H1 (cell line): ENCODE data around the gene RUSC2. TPM values are rescaled to one million over a fixed set of nuclear protein-coding genes. Genes with fewer than 3 reads are reported as not detected.

Source experiments
- CTCF ChIA-PET: fragments of 300-600 bp; sonication (Branson Sonifier 250); formaldehyde crosslinking; loops from one replicate; lab custom pipeline; 2021; ENCODE audit not compliant: partially characterized antibody; lab: Charles Lee
- POLR2A ChIA-PET: fragments of 300-600 bp; sonication (Branson Sonifier 250); formaldehyde crosslinking; loops from one replicate; lab custom pipeline; 2021; ENCODE audit warnings: inconsistent platforms; ENCODE audit not compliant: partially characterized antibody; lab: Charles Lee
- DNase-seq, 2 experiments: peaks; one replicate each; pipeline versions ENCODE4 v3.0.0 to v3.0.0-alpha.2; 2010 to 2022; ENCODE audit warnings: low spot score in 2 of 2, low read depth in 1 of 2, mixed read lengths in 1 of 2
- FAIRE-seq: peaks from 2 replicates; lab custom pipeline; 2011; peaks lifted over from hg19 to GRCh38; lab: Jason Lieb, UNC
- H2AFZ ChIP-seq: 2 replicates; pipeline ENCODE4 v1.8.1; 2012; ENCODE audit warnings: low read length, inconsistent platforms
- H2AK5ac ChIP-seq: 2 replicates; pipeline ENCODE4 v1.6.1; 2013; ENCODE audit warnings: low read depth, low read length
- H2BK120ac ChIP-seq: replicated peaks from 2 replicates; pipeline ENCODE3; 2013; ENCODE audit warnings: low read depth, low read length, inconsistent platforms
- H2BK12ac ChIP-seq: 2 replicates; pipeline ENCODE4 v1.6.1; 2013; ENCODE audit warnings: low read depth, low read length
- H2BK15ac ChIP-seq: 2 replicates; pipeline ENCODE4 v1.6.1; 2013; ENCODE audit warnings: low read length
- H2BK20ac ChIP-seq: 2 replicates; pipeline ENCODE4 v1.6.1; 2013; ENCODE audit warnings: low read length
- H2BK5ac ChIP-seq: 2 replicates; pipeline ENCODE4 v1.6.1; 2013; ENCODE audit warnings: low read depth, low read length
- H3K14ac ChIP-seq: 2 replicates; pipeline ENCODE4 v1.6.1; 2013; ENCODE audit warnings: inconsistent platforms; ENCODE audit not compliant: insufficient read length
- H3K18ac ChIP-seq: 2 replicates; pipeline ENCODE4 v1.6.1; 2013; ENCODE audit warnings: low read length; ENCODE audit errors: extremely low read depth
- H3K23ac ChIP-seq: 2 replicates; pipeline ENCODE4 v1.6.1; 2013; ENCODE audit warnings: inconsistent platforms; ENCODE audit not compliant: insufficient read length
- H3K23me2 ChIP-seq: 2 replicates; pipeline ENCODE4 v1.6.1; 2013; ENCODE audit warnings: low read depth, low read length
- H3K27ac ChIP-seq: 2 replicates; pipeline ENCODE4 v1.6.1; 2011; ENCODE audit warnings: low read depth, low read length, inconsistent platforms
- H3K27me3 ChIP-seq, 4 experiments: replicated peaks in 1 of 4; 1 replicate in 1 of 4; 2 replicates in 3 of 4; pipeline versions ENCODE4 v1.6.1 to v1.8.1; 2011 to 2013; ENCODE audit warnings: low read length in 3 of 4, mild to moderate bottlenecking in 3 of 4, inconsistent platforms in 2 of 4, mixed read lengths in 2 of 4, moderate library complexity in 1 of 4; ENCODE audit not compliant: control insufficient read depth in 3 of 4, insufficient read depth in 3 of 4; ENCODE audit errors: extremely low read depth in 1 of 4
- H3K36me3 ChIP-seq, 4 experiments: 2 replicates each; pipeline versions ENCODE4 v1.6.1 to v1.8.1; 2011 to 2013; ENCODE audit warnings: mild to moderate bottlenecking in 4 of 4, low read length in 3 of 4, moderate library complexity in 2 of 4, control low read depth in 1 of 4, inconsistent platforms in 1 of 4; ENCODE audit not compliant: insufficient read depth in 4 of 4, control insufficient read depth in 2 of 4
- H3K4ac ChIP-seq: replicated peaks from 2 replicates; pipeline ENCODE3; 2013; ENCODE audit warnings: low read length, low read depth, mixed read lengths, inconsistent platforms; ENCODE audit not compliant: insufficient read length
- H3K4me1 ChIP-seq, 4 experiments: replicated peaks in 1 of 4; 1 replicate in 1 of 4; 2 replicates in 3 of 4; pipeline versions ENCODE4 v1.6.1 to v1.8.1; 2011 to 2013; ENCODE audit warnings: low read length in 3 of 4, inconsistent platforms in 2 of 4, mixed read lengths in 1 of 4; ENCODE audit not compliant: insufficient read depth in 4 of 4, control insufficient read depth in 3 of 4
- H3K4me2 ChIP-seq, 2 experiments: 2 replicates each; pipeline versions ENCODE4 v1.6.1 to v1.8.1; 2011 to 2013; ENCODE audit warnings: low read depth in 2 of 2, low read length in 2 of 2, control low read depth in 1 of 2, inconsistent platforms in 1 of 2, mild to moderate bottlenecking in 1 of 2; ENCODE audit not compliant: insufficient read depth in 1 of 2
- H3K4me3 ChIP-seq, 4 experiments: fragments of 200-600, 300-600 bp in 1 of 4; sonication (generic), shearing (Covaris generic), sonication (Bioruptor Twin) in 1 of 4; 2 replicates each; pipeline versions ENCODE4 v1.5.1 to v1.8.1; 2011 to 2016; ENCODE audit warnings: low read length in 4 of 4, low read depth in 3 of 4, control low read depth in 2 of 4, inconsistent platforms in 2 of 4, mild to moderate bottlenecking in 2 of 4, mixed read lengths in 1 of 4, moderate library complexity in 1 of 4; ENCODE audit not compliant: insufficient read depth in 2 of 4; ENCODE audit errors: extremely low read depth in 1 of 4
- H3K56ac ChIP-seq: replicated peaks from 2 replicates; pipeline ENCODE3; 2013; ENCODE audit warnings: low read depth, mild to moderate bottlenecking, mixed read lengths, low read length, inconsistent platforms; ENCODE audit not compliant: insufficient read length
- H3K79me1 ChIP-seq: 2 replicates; pipeline ENCODE4 v1.6.1; 2013; ENCODE audit warnings: low read depth, low read length, control low read depth
- H3K79me2 ChIP-seq, 2 experiments: 2 replicates each; pipeline versions ENCODE4 v1.6.1 to v1.8.1; 2012 to 2013; ENCODE audit warnings: low read length in 2 of 2, mild to moderate bottlenecking in 2 of 2, inconsistent platforms in 1 of 2; ENCODE audit not compliant: insufficient read depth in 2 of 2, control insufficient read depth in 1 of 2
- H3K9ac ChIP-seq, 4 experiments: replicated peaks in 1 of 4; 1 replicate in 1 of 4; 2 replicates in 3 of 4; pipeline versions ENCODE4 v1.6.1 to v1.8.1; 2011 to 2013; ENCODE audit warnings: low read depth in 3 of 4, low read length in 3 of 4, control low read depth in 2 of 4, mild to moderate bottlenecking in 2 of 4, moderate library complexity in 2 of 4, inconsistent platforms in 1 of 4; ENCODE audit errors: extremely low read depth in 1 of 4
- H3K9me3 ChIP-seq, 2 experiments: 2 replicates each; pipeline versions ENCODE4 v1.6.1 to v1.8.1; 2012 to 2013; ENCODE audit warnings: mild to moderate bottlenecking in 2 of 2, moderate library complexity in 2 of 2, control low read depth in 1 of 2, inconsistent platforms in 1 of 2, low read depth in 1 of 2, low read length in 1 of 2, mixed read lengths in 1 of 2; ENCODE audit not compliant: insufficient read depth in 2 of 2
- H4K20me1 ChIP-seq, 2 experiments: replicated peaks in 1 of 2; 2 replicates each; pipeline versions ENCODE3 to v1.8.1; 2011 to 2013; ENCODE audit warnings: inconsistent platforms in 2 of 2, low read length in 2 of 2, mild to moderate bottlenecking in 1 of 2; ENCODE audit not compliant: insufficient read depth in 2 of 2, control insufficient read depth in 1 of 2
- H4K5ac ChIP-seq: 2 replicates; pipeline ENCODE4 v1.6.1; 2013; ENCODE audit warnings: low read length, low read depth, mixed read lengths, inconsistent platforms; ENCODE audit not compliant: insufficient read length
- H4K8ac ChIP-seq: 2 replicates; pipeline ENCODE4 v1.8.0; 2013; ENCODE audit warnings: mild to moderate bottlenecking, moderate library complexity, low read length, inconsistent platforms; ENCODE audit not compliant: insufficient read depth; ENCODE audit errors: extremely low read depth
- H4K91ac ChIP-seq: replicated peaks from 2 replicates; pipeline ENCODE3; 2013; ENCODE audit warnings: low read length, mixed read lengths, inconsistent platforms; ENCODE audit not compliant: insufficient read length
- BACH1 ChIP-seq: IDR thresholded peaks from 2 replicates; pipeline ENCODE4 v1.6.1; 2012; ENCODE audit warnings: low read length, improper control_type of control experiment
- GABPA ChIP-seq: IDR thresholded peaks from 2 replicates; pipeline ENCODE4 v1.6.1; 2011; ENCODE audit warnings: mild to moderate bottlenecking, low read length, moderate library complexity, borderline replicate concordance; ENCODE audit not compliant: insufficient read depth
- KDM4A ChIP-seq: IDR thresholded peaks from one replicate; pipeline ENCODE4 v1.7.1; 2012; ENCODE audit warnings: low read depth, mild to moderate bottlenecking, moderate library complexity, low read length, inconsistent platforms; ENCODE audit not compliant: severe bottlenecking
- MAFK ChIP-seq: IDR thresholded peaks from 2 replicates; pipeline ENCODE4 v1.6.1; 2012; ENCODE audit warnings: low read depth, mild to moderate bottlenecking, improper control_type of control experiment, low read length
- RAD21 ChIP-seq, 2 experiments: IDR thresholded peaks in 1 of 2; conservative IDR thresholded peaks in 1 of 2; 2 replicates each; pipeline ENCODE4 v1.6.1; 2011; ENCODE audit warnings: low read depth in 2 of 2, low read length in 2 of 2, improper control_type of control experiment in 1 of 2, inconsistent platforms in 1 of 2, mild to moderate bottlenecking in 1 of 2, moderate library complexity in 1 of 2
- TCF12 ChIP-seq: IDR thresholded peaks from 2 replicates; pipeline ENCODE4 v1.6.1; 2011; ENCODE audit warnings: low read depth, mild to moderate bottlenecking, low read length
- WGBS, 2 experiments: shearing (Covaris generic) in 1 of 2; methylation state at CpG; one replicate each; pipeline versions ENCODE4 v1.1.6 to v1.1.7; 2013 to 2015; ENCODE audit warnings: low lambda C conversion rate in 2 of 2, mixed read lengths in 2 of 2, inconsistent platforms in 1 of 2, low coverage in 1 of 2, missing lambda C conversion rate in 1 of 2; ENCODE audit not compliant: insufficient replicate concordance in 2 of 2, insufficient coverage in 1 of 2, insufficient read length in 1 of 2; ENCODE audit errors: extremely low coverage in 1 of 2, missing lambda C conversion rate in 1 of 2; 5-methylcytosine and 5-hydroxymethylcytosine counted together
- polyA plus RNA-seq, 7 experiments: library from polyadenylated mRNA; depleted of rRNA in 3 of 7; stranded (reverse) in 5 of 7; unstranded in 2 of 7; fragments of >200 nt in 5 of 7; fragments of 200-250 nt in 2 of 7; gene quantifications; 1 replicate in 5 of 7; 2 replicates in 1 of 7; 4 replicates in 1 of 7; pipeline versions ENCODE4 v1.2.1 to v1.2.3, GENCODE V29; 2011 to 2013; ENCODE audit warnings: missing spikeins in 2 of 7, mixed read lengths in 2 of 7
- total RNA-seq: library from RNA; stranded (reverse); fragmentation: NEBNext Ultra II Directional; extraction: Animal tissue kit (Norgen Biotek cat#: 25700); gene quantifications from 2 replicates; pipeline ENCODE4 v1.2.1, GENCODE V29; 2021

The RUSC2 gene
- total and polyA plus RNA-seq, 2 of the 8 experiments (the other 6 are each of a cell fraction or from before 2014, with no cell fraction given) = 4.2 to 7.9 TPM

DNA sequence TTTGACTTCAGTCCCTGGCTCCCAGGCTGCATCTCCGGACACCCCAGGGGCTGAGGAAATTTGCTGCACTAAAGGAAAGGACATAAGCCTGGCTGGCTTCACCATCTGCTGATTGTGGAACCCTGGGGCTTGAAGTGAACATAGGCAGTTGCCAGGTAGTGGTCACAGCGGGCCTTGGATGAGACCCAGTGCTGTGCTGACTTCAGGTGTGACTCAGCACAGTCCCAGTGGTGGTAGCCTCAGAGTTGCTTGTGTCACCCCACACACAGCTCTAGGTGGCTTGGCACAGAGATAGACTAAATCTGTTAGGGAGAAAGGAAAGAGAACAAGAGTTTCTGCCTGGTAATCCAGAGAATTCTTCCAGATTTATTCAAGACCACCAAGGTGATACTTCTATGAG is 36.1 kb upstream of the RUSC2 start:
- H3K23me2 ChIP-seq = no peaks in the 10 kb centered on the region
- H3K56ac ChIP-seq = no peak overlapping the region
- no peaks in the 10 kb centered on the region for H4K20me1 ChIP-seq
- no peak overlapping the region for H2BK12ac ChIP-seq
- H3K4me1 ChIP-seq = peaks cover 0 to 3% (median 0%) of the 10 kb centered on the region in 4 experiments; a peak in 1 of 7 replicates
- FAIRE-seq = no peak
- peaks cover 0 to 6% of the 10 kb centered on the region in 2 experiments; a peak in 1 of 4 replicates for H3K9me3 ChIP-seq
- H2AFZ ChIP-seq = no peak overlapping the region
- no peak overlapping the region for H2BK120ac ChIP-seq
- H3K14ac ChIP-seq = no peak overlapping the region
- H2BK15ac ChIP-seq = no peak overlapping the region
- H4K5ac ChIP-seq = no peak overlapping the region
- no peak overlapping the region for H4K8ac ChIP-seq
- H2BK5ac ChIP-seq = no peak overlapping the region
- H3K4me3 ChIP-seq = no peak overlapping the region
- no peaks in the 10 kb centered on the region for H3K79me2 ChIP-seq
- H2AK5ac ChIP-seq = no peak overlapping the region
- no peak overlapping the region for H3K18ac ChIP-seq
- no peak overlapping the region for H3K9ac ChIP-seq
- no peaks in the 10 kb centered on the region for H3K27me3 ChIP-seq
- H3K4ac ChIP-seq = no peak overlapping the region
- ChIA-PET POLR2A (interaction anchor here (0.7 kb wide), 1 partner anchor 78 kb away, joined by 3 read pairs; no protein-coding TSS in a partner anchor), CTCF (interaction anchor here (1.0 to 4.6 kb wide), 5 partner anchors 13 to 427 kb away, joined by 3 to 19 read pairs (median 3); no protein-coding TSS in a partner anchor)
- H2BK20ac ChIP-seq = no peak overlapping the region
- DNase-seq = no peak
- no peak overlapping the region for H3K23ac ChIP-seq
- 88% methylated on average over 2 of the region's 2 CpGs; no CpG with 5 or more reads in 1 of the 2 experiments for whole genome bisulfite sequencing, 2 experiments
- no peak overlapping the region for H3K27ac ChIP-seq
- no peak overlapping the region for H4K91ac ChIP-seq
- H3K4me2 ChIP-seq = no peak overlapping the region
- no peaks in the 10 kb centered on the region for H3K36me3 ChIP-seq
- TF ChIP-seq KDM4A (no peak), RAD21 (IDR thresholded peaks at IDR 0.05 in 1 of 2, conservative IDR thresholded peaks at IDR 0.05 in 1 of 2; ENCODE audit: low read depth in 2 of 2, low read length in 2 of 2) (no peak), MAFK (no peak), TCF12 (no peak), BACH1 (no peak), GABPA (no peak)
- no peaks in the 10 kb centered on the region for H3K79me1 ChIP-seq
